Adrenal gland (tissue), 12 donors: ENCODE measurements around the gene DSCAML1. TPM values are rescaled to one million over a fixed set of nuclear protein-coding genes. Genes with fewer than 3 reads are reported as not detected.
A peak's percentile ranks its signal among the peaks of the same experiment; 100 is the strongest.

Experiments
- DNase-seq, 7 donors: peaks; one replicate each; pipeline ENCODE4 v3.0.0-alpha.2; 2019 to 2020
- H3K27ac ChIP-seq, 5 donors: fragments of 200-600 bp; sonication (generic) in 4 of 5; 1 replicate in 3 of 5; 2 replicates in 2 of 5; pipeline versions ENCODE4 v1.5.1 to v1.8.0; 2016 to 2020; ENCODE audit warnings: mild to moderate bottlenecking in 1 of 5
- H3K27me3 ChIP-seq: fragments of 200-600 bp; 2 replicates; pipeline ENCODE4 v1.8.0; 2021
- H3K36me3 ChIP-seq, 2 donors: fragments of 200-600 bp; replicated peaks in 1 of 2; 1 replicate in 1 of 2; 2 replicates in 1 of 2; pipeline versions ENCODE4 v1.5.1 to v1.8.0; 2018 to 2022
- H3K4me1 ChIP-seq, 2 donors: fragments of 200-600 bp; replicated peaks in 1 of 2; 1 replicate in 1 of 2; 2 replicates in 1 of 2; pipeline versions ENCODE4 v1.5.1 to v1.8.0; 2018 to 2021
- H3K4me3 ChIP-seq, 4 donors: fragments of 200-600 bp; sonication (generic) in 3 of 4; one replicate each; pipeline ENCODE4 v1.5.1; 2016 to 2018
- H3K9me3 ChIP-seq, 3 donors: fragments of 200-600 bp; sonication (generic) in 1 of 3; replicated peaks in 1 of 3; 1 replicate in 2 of 3; 2 replicates in 1 of 3; pipeline versions ENCODE4 v1.5.1 to v1.8.0; 2016 to 2021
- POLR2A ChIP-seq, 2 donors: fragments of 450-650 bp; IDR thresholded peaks; one replicate each; pipeline ENCODE4 v1.6.1; 2017; ENCODE audit warnings: antibody characterized with exemption in 2 of 2, mild to moderate bottlenecking in 2 of 2, moderate library complexity in 1 of 2
- WGBS, 4 donors: extraction: QIAGEN DNeasy Blood & Tissue Kit in 2 of 4; methylation state at CpG; one replicate each; pipeline versions ENCODE4 v1.1.5 to v1.1.7; 2013 to 2017; 5-methylcytosine and 5-hydroxymethylcytosine counted together
- intact Hi-C, 2 donors: fragments of 100-400 bp; cut with DNase I; formaldehyde crosslinking; loops; one replicate each; pipeline versions ENCODE4 v1.14.1 to v1.15.0; 2022 to 2023
- polyA plus RNA-seq, 3 donors: library from polyadenylated mRNA; stranded (reverse); fragments of 200-250 nt in 2 of 3; fragments of 350-450 nt in 1 of 3; fragmentation: Illumina TruSeq in 1 of 3; extraction: RNeasy Lipid Tissue Mini Kit (QIAGEN cat#74804) in 1 of 3; gene quantifications; one replicate each; pipeline ENCODE4 v1.2.3, GENCODE V29; 2013 to 2014
- total RNA-seq, 9 donors: library from RNA; depleted of rRNA in 4 of 9; stranded (reverse); fragments of >200 nt in 4 of 9; fragments of 120-200 nt in 1 of 9; fragmentation: NEBNext Ultra II Directional in 1 of 9; extraction: Animal tissue kit (Norgen Biotek cat#: 25700) in 1 of 9; gene quantifications; one replicate each; pipeline versions ENCODE4 v1.1.0 to v1.2.4, GENCODE V29; 2013 to 2023
- TF ChIP-seq, protein P1 (sequence below), 6 experiments: fragments of 450-650 bp in 4 of 6; fragments of 200-600 bp in 2 of 6; sonication (generic) in 1 of 6; IDR thresholded peaks; 1 replicate in 5 of 6; 2 replicates in 1 of 6; pipeline versions ENCODE4 v1.5.1 to v1.8.0; 2016 to 2021; ENCODE audit warnings: antibody characterized with exemption in 6 of 6, mild to moderate bottlenecking in 2 of 6, moderate library complexity in 1 of 6
- donor health status: healthy with polysubstance abuse.
- donor health status: Bipolar disorder and iron deficiency.
- donor health status: DM: yes; HTN: yes; CAD: no.
- donor health status: DM: no; HTN: no; CAD: no.
- donor health status: DM: no; HTN: no; CAD: no.
- donor health status: DM: yes; HTN: yes; CAD: no.

The DSCAML1 gene
- total and polyA plus RNA-seq, 12 donors = 0.09 to 1.9 (median 0.55) TPM; not detected in 1

DNA sequence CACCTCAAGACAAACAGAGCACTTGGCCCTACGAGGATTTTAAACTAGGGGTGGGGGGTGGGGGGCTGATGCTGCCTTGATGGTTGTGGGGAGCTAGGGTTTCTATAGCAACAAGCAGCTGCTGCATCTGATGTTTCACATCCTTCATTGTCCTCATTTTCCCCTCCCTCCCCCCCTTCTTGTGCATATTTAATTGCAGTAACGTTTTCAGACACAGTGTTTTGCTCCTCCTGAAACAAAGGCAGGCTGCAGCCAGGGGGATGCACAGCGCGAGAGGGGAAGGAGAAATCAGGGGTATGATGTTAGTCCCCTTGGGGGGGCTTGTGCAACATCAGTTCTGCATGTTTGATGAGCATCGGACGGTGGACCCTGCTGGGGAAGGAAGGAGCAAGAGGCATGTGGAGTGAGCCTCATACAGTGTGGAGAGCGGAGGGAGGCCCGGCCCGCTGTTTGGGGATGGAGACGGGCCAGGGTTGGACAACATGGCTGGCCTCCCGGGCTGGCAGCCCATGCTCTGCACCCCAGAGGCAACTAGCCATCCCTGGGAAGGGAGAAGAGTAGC, 261.1 kb downstream of the DSCAML1 start:
- TF ChIP-seq, protein P1, sequence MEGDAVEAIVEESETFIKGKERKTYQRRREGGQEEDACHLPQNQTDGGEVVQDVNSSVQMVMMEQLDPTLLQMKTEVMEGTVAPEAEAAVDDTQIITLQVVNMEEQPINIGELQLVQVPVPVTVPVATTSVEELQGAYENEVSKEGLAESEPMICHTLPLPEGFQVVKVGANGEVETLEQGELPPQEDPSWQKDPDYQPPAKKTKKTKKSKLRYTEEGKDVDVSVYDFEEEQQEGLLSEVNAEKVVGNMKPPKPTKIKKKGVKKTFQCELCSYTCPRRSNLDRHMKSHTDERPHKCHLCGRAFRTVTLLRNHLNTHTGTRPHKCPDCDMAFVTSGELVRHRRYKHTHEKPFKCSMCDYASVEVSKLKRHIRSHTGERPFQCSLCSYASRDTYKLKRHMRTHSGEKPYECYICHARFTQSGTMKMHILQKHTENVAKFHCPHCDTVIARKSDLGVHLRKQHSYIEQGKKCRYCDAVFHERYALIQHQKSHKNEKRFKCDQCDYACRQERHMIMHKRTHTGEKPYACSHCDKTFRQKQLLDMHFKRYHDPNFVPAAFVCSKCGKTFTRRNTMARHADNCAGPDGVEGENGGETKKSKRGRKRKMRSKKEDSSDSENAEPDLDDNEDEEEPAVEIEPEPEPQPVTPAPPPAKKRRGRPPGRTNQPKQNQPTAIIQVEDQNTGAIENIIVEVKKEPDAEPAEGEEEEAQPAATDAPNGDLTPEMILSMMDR (IDR thresholded peaks at IDR 0.05) = no peak
- TF ChIP-seq POLR2A (IDR thresholded peaks at IDR 0.05) = no peak
- Histone ChIP-seq H3K36me3 (no peaks in the 10 kb centered on the region), H3K4me3 (no peak overlapping the region), H3K27me3 (no peaks in the 10 kb centered on the region), H3K9me3 (no peaks in the 10 kb centered on the region), H3K4me1 (no peaks in the 10 kb centered on the region), H3K27ac (no peak overlapping the region)
- 56 to 72% (median 60%) methylated on average over 11 of the region's 11 CpGs for WGBS, 4 donors
- intact Hi-C loops = no loop called here
- DNase-seq = no peak

DNA sequence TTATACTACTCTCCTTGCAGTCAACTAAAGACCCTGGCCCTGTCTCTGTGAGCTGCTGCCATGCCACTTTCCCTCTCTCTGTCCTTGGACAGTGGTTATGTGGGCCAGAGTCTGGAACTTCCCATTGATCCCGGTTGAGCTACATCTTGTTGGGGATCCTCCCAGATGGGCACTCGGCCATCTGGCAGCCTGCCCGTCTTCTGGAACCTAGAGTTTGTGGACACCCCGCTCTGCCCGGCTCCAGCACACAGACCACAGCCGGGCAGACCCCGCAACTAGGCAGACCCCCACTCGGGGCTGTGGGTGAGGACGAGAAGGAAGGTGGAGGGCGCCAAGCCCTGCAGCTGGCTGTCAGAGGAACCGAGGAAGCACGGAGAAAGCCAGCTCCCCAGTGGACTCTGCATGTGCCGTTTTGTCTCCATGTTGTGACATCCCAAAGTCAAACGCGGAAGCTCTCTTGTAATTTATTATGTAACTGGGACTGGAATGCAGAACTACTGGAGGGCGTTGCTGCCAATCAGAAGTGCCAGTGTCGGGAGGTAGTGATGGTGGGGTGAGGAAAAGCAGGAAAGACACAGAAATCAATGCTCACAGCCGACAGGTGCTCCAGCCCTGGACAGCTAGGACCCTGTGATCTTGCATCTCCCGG, 261.7 kb downstream of the DSCAML1 start:
- no peaks in the 10 kb centered on the region for H3K9me3 ChIP-seq
- WGBS, 4 donors = 32 to 35% (median 34%) methylated on average over 11 to 19 of the region's 19 CpGs
- no peaks in the 10 kb centered on the region for H3K27me3 ChIP-seq
- H3K4me1 ChIP-seq = no peaks in the 10 kb centered on the region
- TF ChIP-seq, protein P1 (IDR thresholded peaks at IDR 0.05) = no peak
- TF ChIP-seq POLR2A (IDR thresholded peaks at IDR 0.05) = no peak
- H3K36me3 ChIP-seq = no peaks in the 10 kb centered on the region
- H3K4me3 ChIP-seq = no peak overlapping the region
- no peak overlapping the region for H3K27ac ChIP-seq
- peak; percentile 18 to 74 (median 31) for DNase-seq
- intact Hi-C loops = no loop called here

DNA sequence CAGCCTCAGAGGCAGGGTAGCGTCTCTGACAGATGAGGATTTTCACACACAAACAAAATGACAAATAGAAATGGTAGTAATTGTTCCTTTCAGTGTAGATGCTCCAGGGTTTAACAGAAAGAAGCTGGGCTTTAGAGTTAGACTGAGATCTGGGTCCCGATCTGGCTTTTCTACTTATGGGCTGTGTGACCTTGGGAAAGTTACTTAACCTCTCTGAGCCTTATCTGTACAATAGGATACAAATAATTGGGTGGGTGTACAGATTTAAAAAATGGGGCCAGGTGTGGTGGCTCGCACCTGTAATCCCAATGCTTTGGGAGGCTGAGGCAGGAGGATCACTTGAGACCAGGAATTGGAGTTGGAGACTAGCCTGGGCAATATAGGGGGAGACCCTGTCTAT, 264.4 kb downstream of the DSCAML1 start:
- H3K27me3 ChIP-seq = no peaks in the 10 kb centered on the region
- DNase-seq = no peak
- H3K36me3 ChIP-seq = no peaks in the 10 kb centered on the region
- intact Hi-C loops = no loop called here
- H3K9me3 ChIP-seq = no peaks in the 10 kb centered on the region
- WGBS, 4 donors = 78 to 88% (median 83%) methylated on average over 3 of the region's 3 CpGs
- no peak overlapping the region for H3K27ac ChIP-seq
- no peaks in the 10 kb centered on the region for H3K4me1 ChIP-seq
- H3K4me3 ChIP-seq = no peak overlapping the region
- no peak for TF ChIP-seq POLR2A (IDR thresholded peaks at IDR 0.05)
- TF ChIP-seq, protein P1 (IDR thresholded peaks at IDR 0.05) = no peak

DNA sequence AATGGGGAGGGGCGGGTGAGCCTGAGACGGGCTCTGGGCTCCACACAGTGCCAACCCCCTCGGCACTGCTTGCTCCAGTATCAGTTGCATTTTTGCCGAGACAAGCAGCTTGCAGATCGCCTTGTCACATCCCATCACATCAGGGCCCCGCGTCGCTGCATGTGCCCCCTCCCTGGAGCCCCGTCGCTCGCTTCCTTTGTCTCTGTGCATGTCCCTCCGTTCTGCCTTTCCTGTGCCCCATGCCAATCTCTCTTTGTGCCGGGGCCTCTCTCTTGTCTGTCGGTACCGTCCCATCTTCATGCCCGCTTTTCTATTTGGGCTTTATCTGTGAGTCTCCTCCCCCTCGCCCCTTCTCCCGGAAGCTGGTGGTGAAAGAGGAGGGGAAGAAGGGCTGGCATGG, 267.2 kb downstream of the DSCAML1 start:
- no peaks in the 10 kb centered on the region for H3K4me1 ChIP-seq
- H3K27ac ChIP-seq = no peak overlapping the region
- no peaks in the 10 kb centered on the region for H3K36me3 ChIP-seq
- DNase-seq = no peak
- intact Hi-C loops = no loop called here
- H3K9me3 ChIP-seq = no peaks in the 10 kb centered on the region
- no peaks in the 10 kb centered on the region for H3K27me3 ChIP-seq
- TF ChIP-seq POLR2A (IDR thresholded peaks at IDR 0.05) = no peak
- TF ChIP-seq, protein P1 (IDR thresholded peaks at IDR 0.05) = no peak
- H3K4me3 ChIP-seq = no peak overlapping the region
- WGBS, 4 donors = 71 to 80% (median 77%) methylated on average over 18 of the region's 18 CpGs
